ENCODE data around the gene GPR35.
"Not testable (repeated sequence)": the region's sequence is repeated elsewhere in the genome, so short reads cannot be mapped to it uniquely, and the experiment has no call there.

Gene GPR35

DNA sequence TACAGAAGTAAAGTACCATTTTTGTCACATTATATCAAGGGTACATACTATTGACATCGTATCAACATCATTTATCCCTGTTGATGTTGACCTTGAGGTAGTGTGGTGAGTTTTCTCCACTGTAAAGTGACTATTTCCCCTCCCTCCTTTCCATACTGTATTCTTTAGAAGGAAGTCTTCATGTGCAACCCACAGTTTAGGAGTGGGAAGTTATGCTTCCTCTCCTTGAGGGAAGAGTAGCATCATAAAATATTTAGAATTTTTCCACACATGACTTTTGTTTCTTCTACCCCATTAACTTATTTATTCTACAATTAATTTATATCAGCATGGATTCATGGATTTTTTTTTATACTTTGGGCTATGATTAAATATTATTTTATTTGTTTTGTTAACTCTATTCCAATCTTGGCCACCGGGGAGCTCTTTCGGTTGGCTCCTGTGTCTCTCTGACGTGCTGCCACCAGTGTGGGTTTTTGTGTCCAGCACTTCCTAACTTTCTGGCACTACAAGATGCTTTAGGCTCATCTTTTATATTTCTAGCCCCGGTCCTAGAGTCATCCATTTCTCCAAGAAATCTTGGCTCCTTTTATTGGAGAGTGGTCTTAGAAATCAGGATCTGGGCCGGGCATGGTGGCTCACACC lies 38.4 kb downstream of the GPR35 start:
- DNase-seq: no peak

DNA sequence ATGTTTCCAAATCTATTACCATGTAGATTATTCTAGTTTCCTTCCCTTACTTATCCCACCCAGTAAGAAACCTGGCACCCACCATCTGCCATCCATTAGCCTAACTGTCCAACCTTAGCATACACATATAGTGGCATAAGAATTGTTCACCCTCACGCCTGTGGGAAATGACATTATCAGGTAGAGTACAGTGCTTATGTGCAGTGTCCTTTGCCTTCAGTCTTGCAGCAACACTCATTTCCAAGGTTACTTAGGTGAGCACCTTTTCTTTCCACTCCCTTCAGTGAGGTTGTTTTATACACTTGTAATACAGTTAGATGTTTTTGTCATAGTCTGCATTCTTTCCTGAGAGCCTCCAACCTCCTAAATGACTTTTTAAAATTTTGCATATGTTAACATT lies 39.3 kb downstream of the GPR35 start:
- no peak for DNase-seq

DNA sequence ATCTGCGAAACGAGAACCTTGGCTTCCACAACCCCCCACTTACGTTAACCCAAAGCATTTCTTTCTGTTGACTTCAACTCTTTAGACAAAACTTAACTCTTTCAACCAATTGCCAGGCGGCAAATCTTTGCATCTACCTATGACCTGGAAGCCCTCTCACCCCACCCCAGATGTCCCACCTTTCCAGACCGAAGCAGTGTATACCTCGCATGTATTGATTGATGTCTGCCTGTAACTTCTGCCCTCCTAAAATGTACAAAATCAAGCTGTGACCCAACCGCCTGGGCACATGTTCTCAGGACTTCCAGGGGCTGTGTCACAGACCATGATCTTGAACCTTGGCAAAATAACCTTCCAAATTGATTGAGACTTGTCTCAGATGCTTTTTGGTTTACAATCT lies 45.1 kb downstream of the GPR35 start:
- no peak for DNase-seq

DNA sequence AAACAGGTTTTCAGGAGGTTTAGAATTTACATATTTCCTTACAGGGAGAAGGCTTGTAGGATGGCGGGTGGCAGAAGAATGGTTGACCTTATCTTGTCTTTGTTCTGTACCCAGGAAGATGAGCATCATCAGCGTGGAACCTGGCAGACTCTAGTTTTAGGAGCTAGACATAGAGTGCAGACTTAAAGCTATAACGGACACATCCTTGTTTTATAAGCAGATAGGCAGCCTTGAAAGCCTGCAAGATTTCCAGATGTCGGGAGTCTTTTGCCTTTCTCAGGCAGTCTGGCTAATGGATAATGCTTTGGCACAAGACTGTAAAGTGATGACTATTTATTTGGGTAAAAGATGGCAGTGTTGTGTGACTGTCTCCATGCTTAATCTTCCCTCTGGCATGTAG lies 45.7 kb downstream of the GPR35 start:
- DNase-seq: no peak

DNA sequence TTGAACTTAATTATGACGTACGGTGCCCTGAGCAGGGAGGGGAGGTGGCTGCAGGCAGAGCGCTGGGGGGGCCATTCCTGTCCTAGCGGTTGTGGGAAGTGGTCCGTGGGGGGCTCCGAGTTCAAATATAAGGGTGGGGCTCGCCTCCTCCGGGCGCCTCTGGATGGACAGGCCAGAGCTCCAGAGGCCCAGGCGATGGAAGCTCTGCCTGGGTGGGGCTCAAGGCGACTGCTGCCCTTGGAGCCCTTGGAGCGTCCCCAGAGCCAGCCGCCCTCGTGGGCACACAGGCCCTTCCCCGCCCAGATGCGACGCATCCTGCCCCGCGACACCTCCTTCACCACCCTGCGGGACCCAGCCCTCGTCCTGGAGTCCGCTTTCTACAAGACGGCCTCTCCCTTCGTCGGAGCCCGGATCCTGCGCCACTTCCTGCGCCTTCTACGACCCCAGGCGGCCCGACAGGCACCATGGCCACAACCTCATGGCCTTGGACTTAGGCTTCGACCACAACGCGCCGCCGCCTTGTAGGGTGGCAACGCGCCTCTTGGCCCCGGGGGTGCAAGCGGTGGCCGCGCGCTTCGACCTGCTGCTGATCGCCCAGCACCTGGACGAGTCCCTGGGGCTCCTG lies 46.9 kb downstream of the GPR35 start:
- DNase-seq: no peak

DNA sequence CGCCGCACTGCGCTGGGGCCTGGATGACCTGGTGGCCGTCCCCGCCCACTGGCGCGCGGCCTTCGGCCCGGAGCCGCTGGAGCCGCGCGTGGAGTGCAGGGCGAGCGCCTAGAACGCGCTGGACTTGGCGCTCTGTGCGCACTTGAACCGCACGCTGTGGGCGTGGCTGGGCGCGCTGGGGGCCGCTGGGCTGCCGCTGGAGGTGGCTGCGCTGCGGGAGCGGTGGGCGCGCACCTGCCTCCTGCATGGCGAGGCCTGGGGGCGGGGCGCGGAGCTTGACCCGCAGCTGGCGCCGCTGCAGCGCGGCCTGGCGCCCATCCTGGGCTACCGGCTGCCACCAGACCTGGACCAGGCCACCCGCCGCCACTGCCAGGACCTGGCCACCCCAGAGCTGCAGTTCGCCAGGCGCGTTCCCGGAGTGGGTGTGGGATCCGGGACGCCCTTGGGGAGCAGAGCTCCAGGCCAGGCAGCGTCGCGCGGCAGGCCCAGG lies 47.5 kb downstream of the GPR35 start:
- DNase-seq: no peak

DNA sequence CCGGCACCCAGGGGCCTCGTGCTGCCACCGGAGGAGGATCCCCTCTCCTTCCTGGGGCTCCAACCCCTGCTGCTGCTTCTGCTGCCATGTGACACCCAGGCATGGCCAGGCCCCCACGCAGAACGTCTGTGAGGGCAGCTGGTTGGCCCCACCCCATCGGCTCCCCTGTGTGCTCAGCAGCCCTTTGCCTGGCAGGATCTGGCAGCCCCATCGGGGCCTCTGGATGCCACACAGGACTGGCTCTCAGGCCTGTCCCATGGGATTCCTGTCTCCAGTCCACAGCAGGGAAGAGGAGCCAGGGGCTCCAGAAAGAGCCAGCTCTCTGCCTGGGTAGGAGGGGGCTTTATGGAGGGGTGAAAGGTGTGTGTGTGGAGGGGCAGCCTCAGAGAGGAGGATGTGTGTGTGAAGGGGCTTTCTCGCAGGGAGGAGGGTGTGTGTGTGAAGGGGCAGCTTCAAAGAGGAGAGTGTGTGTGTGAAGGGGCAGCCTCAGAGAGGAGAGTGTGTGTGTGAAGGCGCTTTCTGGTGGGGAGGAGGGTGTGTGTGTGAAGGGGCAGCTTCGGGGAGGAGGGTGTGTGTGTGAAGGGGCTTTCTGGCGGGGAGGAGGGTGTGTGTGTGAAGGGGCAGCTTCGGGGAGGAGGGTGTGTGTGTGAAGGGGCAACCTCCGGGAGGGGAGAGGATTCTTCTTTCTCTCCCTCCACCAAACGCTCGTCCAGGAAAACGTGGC lies 49.3 kb downstream of the GPR35 start:
- not testable (repeated sequence) for DNase-seq

DNA sequence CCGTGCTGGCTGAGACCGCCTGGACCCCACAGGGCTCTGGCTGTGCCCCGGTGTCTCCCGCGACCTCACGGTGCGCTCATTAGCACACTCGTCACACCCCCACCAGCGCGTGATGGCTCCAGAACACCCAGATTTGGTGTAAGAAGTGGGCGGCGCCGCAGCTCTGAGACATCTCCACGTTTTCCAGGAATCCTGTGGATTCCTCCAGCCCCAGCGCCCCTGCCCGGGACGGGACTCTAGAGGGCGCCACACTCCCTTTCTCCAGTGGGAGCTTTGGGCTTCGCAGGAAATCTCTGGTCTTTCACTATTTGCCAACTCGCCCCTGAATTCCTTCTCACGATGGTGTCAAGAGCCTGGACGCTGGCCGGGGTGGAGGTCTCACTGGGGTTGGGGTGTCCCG lies 50.1 kb downstream of the GPR35 start:
- not testable (repeated sequence) for DNase-seq

DNA sequence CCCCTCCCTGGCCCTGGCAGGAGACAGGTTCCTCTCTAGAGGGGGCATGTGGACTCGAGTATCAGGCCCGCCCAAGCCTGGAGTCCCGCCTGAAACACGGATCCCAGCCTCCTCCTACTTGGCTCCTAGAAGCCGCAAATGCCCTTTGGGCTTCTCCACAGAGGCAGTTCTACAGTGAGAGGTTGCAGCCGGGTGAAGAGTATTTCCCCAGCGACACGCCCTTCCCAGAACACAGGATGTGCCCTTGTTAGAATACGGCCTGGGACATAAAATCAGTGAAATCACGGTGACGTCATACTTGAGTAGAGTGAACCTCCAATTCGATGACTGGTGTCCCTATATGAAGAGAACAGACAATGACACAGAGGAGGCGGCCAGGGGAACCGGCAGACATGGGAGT lies 52.8 kb downstream of the GPR35 start:
- not testable (repeated sequence) for DNase-seq

DNA sequence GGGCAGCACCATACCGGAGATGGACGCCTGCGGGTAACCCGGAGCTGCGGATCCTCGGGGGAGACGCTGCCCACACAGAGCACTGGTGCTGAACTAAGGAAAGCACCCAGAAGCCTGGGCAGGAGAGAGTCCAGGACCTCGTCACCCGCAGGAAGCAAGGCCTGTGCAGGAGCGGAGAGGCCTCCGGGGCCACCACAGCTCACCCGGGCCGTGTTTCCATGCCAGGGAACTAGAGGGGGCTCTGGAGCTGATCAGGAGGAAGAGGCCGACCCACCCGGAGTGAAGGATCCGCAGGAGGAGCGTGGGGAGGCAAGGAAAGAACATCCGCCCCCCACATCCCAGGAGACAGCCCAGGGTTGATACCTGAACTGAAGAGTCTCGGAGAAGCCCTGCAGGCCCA lies 53.6 kb downstream of the GPR35 start:
- DNase-seq: not testable (repeated sequence)

DNA sequence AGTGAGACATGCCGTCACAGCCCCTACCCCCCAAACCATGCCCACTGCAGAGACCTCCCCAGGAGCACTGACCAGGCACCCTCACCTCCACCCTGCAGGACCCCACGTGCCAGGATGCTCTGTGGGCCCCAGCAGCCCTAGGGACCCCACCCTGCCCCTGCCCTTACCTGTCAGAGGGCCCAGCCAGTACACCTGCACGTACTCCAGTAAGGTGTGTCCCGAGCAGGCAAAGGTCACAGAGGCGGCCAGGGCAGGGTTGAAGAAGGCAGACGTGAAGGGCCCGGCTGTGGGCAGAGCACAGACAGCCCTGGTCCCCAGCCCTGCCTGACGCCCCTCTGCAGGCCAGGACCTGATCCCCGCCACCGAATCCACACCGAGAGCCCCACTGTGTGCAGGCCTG lies 54.9 kb downstream of the GPR35 start:
- DNase-seq: not testable (repeated sequence)
